KG1 (cell line): ENCODE data around the gene HUNK.
"Not testable (repeated sequence)": the region's sequence is repeated elsewhere in the genome, so short reads cannot be mapped to it uniquely, and the experiment has no call there.

Experiments used
- DNase-seq: peaks from one replicate; lab custom pipeline; 2025; lab: John Stamatoyannopoulos, UW

HUNK gene

DNA sequence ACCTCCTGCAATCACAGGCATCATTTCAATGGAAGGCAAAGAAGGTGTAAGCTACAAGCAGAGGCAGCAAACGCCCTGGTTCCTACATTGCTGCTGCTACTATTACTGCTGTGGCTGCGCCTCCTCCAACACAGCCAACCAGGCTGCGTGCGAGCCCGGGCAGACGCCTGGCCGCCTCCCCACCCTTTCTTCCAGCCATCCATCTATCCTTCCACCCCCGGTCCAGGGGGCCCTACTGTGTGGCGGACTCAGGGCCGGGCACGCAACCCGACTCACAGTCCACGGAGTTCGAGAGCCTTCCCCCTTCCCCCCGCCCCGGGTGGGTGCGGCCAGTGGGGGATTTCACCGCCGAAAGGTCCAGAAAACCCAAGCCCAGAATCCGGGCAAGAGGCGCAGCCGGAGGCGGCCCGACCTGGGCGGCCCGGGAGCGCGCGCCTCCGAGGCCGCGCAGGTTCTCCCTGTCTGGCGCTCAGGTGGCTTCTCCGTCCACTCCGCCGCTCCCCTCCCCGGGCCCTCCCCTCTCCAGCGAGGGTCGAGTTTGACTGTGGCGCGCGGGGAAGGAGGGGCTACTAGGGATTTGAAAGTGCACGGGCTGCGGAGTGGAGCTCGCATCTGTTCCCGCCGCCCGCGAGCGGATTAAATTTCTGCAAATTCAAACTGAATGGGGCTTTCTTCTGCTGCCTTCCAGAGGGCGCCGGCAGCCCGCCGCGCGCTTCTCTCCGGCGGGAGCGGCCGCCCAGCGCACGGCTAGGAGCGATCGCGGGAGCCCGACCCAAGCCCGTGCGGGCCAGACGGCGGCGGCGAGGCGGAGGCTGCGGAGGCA is at the start of gene HUNK:
Gene HUNK (plus strand): TSS at position 569 of the 823 bp plus-strand sequence. CDS start 655 bp downstream, outside the sequence.
- DNase-seq: no peak

DNA sequence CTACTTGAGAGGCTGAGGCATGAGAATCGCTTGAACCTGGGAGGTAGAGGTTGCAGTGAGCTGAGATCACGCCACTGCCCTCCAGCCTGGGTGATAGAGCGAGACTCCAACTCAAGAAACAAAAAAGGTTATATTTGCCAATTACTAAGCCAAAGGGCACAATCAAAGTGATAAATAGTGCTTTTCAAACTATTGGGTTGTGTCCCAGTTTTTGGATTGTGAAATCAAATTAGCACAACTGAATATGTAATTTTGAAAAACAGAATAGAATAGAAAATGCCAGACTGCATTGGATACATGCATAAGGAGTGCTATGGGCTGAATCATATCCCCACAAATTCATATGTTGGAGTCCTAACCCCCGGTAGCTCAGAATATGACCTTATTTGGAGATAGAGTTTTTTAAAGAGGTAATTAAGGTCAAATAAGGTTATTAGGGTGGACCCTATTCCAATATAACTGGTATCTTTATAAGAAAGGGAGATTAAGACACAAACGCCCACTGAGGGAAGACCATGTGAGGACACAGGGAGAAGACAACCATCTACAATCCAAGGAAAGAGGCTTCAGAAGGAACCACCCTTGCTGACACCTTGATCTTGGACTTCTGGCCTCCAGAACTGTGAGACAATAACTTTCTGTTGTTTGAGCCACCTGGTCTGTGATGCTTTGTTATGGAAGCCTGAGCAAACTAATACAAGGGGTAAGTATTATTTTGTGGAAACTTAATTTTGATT is 42.9 kb upstream of the HUNK start:
- no peak for DNase-seq

DNA sequence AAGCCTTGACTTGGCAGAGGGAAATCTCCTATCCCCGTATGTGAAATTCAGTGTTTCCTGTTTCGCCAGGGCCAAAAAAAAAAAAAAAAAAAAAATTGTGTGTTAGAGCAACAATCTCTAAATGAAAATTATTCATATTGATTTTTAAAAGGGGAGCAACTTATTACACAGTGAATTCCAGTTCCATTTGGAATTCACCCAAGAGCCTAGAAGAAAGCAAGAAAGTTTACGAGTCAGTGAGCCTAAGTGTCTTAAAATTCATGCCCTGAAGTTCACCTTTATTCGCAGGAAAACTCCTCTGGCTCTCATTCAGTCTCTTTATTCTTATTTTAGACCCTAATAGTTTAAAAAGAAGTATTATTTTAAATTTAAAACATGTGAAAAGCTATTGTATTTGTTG is 42.1 kb upstream of the HUNK start:
- DNase-seq: no peak

DNA sequence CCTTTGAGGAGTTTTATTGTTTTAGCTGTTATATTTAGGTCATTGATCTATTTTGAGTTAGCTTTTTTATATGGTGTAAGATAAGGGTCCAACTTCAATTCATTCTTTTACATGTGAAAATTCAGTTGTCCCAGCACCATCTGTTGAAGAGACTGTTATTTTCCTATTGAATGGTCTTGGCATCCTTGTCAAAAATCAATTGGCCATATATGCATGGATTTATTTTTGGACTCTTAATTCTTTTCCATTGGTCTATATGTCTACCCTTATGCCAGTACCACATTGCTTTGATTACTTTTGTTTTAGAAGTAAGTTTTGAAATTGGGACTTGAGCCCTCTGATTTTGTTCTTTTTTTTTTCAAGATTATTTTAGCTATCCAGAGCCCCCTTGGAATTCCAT is 35.8 kb upstream of the HUNK start:
- no peak for DNase-seq

DNA sequence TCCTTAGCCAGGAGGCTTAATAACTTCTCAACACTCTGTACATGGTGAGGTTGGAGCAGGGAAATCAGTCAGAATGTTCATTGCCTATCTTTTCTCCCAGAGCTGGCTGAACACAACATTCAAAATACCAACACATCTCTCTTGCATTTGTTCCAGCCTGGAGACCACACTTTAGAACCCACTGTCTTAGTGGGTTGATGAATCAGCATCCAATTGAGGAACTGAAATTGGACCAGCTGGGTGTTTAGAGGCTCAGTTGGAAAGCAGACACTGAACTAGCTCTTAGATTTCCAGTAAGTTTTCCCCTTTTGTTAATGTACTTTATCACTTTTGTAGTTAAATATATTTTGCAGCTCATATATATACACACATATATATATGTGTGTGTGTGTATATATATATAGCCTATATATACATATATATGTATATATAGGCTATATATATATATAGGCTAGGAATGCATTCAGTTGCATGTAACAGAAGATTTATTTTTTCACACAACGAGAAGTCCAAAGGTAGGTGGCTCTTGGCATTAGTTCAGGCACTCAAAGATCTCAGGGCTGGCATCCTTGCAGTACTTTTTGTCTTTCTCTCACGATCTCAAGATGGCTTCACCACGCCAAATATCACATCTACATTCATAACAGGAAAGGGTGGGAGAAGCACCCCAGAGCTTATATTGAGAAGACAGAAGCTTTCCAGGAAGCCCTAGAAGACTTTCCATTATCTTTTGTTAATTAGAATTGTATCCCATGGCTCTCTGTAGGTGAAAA is 35.0 kb upstream of the HUNK start:
- no peak for DNase-seq

DNA sequence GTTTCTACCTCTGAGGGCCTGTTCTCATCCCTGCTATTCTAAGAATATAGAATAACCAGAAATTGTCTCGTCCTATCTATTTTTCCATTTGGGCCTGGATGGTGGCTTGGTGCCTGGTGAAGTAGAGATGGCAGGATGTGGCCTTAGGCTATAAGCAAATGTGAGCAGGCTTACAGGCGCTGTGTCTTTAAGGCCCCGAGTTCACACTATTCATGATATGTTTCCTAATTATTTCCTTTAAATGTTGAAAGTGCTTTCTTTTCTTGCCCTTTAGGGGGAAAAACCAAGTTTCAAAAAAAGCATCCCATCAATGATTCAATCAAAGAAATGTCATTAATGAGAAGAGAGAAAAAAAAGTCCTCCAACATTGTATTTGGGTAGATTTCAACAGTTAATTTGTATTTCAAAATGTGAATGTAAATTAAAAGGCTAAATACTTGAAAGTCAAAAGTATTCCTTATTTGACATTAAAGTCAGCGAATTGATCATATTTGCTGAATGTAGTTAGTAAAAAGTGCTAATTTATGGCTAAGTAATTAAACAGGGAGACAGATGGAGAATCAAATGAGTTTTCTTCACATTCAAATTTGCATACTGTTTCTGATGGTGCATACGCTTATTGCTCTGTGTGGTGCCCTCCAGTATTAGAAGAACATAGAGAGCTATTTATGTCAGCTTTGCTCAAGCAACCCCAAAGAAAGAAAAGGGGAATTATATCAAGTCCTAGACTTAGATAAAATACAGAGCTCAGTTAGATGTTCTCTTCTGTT is 34.0 kb upstream of the HUNK start:
- no peak for DNase-seq

DNA sequence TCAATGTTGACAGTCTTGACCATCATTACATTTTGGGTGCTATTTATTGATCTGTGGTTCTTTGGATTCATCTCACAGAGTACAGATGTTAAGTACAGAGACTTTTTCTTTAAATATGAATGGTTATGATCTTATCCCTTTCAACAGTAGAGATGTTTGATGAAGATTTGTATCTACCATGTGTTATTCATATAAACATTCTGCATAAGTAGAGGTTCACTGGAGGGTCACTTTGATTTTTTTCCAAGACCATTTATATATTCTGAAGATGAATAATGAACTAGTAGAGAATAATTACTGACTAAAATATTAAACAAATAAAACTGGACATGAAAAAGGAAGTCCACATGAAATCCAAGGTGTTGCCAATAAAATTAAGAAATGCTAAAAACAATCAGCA is 28.6 kb upstream of the HUNK start:
- DNase-seq: no peak

DNA sequence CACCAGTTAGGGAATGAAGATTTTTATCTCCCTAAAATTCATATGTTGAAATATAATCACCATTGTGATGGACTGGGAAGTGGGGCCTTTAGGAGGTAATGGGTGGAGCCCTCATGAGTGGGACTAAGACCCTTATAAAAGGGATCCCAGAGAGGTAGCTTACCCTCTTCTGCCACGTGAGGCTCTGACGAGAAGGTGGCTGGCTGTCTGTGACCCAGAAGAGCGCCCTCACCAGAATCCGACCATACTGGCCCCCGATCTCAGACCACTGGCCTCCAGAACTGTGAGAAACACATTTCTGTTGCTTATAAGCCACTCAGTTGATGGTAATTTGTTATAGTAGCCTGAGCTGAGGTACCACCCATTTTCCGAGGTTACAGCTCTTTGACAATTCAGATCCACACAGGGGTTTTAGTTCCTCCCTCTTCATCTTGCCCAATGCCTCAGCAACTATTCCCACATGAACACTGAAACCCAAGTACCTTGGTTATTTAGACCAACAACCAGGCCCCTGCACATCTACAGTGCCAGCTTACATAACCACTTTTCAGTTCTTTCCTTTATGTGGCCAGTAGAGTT is 27.6 kb upstream of the HUNK start:
- no peak for DNase-seq

DNA sequence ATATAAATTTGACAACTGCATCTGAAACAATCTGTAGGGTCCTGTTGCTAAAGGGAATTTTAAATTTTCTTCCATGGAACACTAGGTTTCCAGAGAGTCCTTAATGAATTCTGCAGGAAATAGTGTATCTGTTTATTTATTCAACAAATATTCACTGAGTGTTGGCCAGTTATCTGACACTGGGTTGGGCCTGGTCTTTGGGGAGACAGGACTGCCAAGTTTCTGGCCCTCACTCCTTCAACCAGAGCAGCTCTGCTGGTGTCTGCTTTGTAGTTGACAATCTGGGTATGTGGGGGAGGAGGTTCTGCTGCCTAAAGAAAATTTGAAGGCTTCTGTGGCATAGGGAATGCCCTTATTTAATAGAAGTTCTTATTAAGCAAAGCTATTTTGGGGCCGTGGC is 26.1 kb upstream of the HUNK start:
- no peak for DNase-seq

DNA sequence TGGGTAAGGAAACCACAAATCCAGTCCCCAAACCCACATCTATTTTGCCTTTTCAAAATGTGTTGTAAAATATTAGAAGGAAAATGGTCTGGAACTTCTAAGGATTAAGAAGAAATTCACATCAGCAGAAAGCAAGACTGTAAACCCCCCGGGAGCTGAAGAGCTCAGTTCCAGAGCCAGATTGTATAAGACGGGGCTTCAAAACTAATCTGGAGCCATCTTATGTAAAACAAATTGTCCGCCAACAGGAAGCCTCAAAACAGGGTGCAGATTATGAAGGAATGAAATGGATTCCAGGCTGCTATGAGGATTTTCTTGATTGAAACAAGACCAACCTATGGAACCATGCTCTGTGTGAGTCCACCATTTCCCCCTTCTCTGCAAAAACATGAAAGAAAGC is 25.1 kb upstream of the HUNK start:
- no peak for DNase-seq

DNA sequence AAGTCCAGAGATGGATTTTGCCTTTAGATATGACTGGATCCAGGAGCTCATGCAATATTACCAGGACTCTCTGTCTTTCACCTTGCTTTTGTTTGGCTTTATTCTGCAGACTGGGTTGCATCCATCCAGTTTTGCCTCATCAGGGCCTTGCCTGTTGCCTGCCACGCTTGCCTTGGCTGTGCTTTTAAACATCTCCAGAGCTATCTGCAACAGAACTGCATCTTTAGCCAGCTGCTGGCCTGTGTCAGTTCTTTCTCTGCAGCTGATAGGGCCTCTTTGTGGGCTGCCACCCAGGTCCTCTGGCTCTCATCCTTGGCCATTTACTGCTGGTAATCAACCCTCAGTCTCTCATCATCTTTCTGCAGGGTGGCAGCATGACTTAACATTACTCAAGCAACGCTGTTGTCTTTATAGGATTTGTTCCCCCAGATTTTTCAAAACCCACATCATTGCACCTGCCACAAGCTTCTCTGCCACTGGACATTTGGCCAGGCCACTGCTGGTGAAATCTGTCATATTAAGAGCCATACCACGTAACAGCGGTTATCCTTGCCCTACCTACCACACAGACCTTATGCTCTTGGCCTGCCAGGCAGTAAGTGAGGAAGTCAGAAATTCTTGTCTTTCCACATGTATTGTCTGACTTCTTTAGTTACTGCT is 24.4 kb upstream of the HUNK start:
- no peak for DNase-seq

DNA sequence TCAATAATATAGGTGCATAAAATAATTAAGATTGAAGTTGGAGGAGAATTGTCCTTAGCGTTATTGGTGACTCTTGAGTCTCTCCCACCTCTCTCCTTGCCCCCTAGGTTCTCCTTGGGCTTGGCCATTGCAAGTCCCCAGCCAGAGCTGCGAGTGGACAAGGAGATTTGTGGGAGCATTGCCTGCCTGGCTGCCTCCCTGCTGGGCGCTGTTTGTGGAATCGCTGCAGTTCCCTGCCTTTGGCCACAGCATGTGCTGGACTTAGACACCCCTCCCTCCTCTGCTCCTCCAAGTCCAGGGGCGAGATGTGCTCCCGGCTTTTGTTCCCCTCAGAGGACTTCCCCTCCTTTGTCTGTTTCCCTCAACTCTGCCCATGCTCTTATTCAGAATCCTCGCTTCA is 21.9 kb upstream of the HUNK start:
- DNase-seq: no peak

DNA sequence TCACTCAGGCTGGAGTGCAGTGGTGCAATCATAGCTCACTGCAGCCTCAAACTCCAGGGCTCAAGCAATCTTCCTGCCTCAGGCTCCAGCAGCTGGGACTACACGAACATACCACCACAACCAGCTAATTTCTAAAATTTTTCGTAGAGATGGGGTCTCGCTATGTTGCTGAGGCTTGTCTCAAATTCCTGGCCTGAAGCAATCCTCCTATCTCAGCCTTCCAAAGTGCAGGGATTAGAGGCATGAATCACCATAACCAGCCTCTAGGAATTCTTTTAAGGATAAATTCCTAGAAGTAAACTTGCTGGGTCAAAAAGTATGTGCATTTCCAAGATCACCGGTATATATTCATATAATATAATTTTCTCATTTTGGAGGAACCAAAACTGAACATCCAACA is 17.6 kb upstream of the HUNK start:
- DNase-seq: no peak

DNA sequence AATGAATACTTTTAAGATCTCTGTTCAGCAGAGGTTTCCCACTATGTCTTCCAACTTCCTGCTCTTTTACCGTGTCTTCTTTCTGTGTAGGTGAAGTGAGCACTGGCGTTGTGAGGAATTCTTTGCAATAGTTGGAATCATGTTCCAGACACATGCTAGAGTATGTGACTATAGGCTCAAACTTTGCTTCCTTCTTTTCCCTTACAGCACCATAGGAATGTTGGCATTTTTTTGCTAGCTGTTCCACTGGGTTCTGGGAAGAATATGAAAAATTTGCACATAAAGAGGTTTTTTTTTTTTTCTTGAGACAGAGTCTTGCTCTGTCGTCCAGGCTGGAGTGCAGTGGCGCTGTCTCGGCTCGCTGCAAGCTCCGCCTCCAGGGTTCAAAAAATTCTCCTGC is 15.7 kb upstream of the HUNK start:
- no peak for DNase-seq

DNA sequence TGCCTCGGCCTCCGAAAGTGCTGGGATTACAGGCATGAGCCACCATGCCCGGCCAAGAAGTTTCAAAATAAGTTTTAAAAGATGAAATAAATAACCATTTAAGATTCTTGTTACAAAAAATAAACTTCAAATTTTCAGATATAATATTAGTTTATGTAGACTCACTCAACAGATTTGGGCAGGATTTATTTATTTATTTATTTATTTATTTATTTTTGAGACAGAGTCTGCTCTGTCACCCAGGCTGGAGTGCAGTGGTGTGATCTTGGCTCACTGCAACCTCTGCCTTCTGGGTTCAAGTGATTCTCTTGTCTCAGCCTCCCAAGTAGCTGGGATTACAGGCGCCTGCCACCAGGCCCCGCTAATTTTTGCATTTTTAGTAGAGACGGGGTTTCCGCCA is 15.2 kb upstream of the HUNK start:
- not testable (repeated sequence) for DNase-seq

DNA sequence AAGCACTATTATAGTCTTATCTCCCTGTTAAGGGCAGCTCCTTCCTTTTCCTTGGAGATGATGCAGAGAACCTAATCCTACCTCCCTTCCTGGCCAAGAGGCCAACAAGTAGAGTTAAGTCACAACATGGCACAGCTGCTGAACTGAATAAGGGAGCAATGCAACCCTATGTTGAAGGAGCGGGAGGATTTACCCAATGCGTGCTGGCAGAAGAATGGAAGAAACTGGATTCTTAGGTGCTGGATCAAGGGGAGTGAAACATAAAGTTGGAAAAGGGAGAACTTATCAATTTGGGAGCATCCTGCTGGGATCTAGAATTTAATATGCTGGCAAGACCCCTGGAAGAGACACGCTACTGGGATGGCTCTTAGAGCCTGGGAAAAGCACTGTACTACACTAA is 12.0 kb upstream of the HUNK start:
- DNase-seq: no peak

DNA sequence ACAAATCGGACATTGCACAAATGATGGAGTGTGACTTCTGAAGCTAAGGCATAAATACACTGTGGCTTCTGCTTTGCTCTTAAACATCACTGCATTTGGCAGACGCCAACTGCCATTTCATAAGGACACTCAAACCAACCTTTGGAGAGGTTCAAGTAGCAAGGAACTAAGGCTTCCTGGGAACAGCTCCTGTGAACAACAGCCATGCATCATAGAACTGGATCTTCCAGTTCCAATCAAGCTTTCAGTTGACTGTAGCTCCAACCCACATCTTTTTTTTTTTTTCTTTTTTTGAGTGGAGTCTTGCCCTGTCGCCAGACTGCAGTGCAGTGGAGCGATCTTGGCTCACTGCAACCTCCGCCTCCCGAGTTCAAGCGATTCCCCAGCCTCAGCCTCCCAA is 10.7 kb upstream of the HUNK start:
- DNase-seq: no peak

DNA sequence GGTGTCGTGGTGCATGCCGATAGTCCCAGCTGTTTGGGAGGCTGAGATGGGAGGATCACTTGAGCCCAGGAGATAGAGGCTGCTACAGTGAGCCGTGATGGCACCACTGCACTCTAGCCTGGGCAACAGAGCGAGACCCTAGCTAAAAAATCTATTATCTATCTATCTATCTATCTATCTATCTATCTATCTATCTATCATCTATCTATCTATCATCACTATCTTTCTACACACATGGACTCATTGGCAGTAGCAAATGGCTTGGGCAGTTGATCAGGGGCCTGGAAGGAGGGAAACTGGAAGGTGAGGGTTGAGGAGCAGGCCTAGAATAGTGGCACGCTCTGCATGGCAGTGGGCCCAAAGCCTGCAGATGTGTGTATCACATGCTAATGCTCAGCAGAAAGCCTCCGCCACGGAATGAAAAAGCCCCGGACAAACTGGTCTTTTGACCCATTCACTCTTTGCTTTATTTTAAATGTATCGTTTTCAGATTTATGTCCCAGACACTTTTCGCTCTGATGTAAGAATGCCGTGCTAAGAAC is 7.3 kb upstream of the HUNK start:
- no peak for DNase-seq

DNA sequence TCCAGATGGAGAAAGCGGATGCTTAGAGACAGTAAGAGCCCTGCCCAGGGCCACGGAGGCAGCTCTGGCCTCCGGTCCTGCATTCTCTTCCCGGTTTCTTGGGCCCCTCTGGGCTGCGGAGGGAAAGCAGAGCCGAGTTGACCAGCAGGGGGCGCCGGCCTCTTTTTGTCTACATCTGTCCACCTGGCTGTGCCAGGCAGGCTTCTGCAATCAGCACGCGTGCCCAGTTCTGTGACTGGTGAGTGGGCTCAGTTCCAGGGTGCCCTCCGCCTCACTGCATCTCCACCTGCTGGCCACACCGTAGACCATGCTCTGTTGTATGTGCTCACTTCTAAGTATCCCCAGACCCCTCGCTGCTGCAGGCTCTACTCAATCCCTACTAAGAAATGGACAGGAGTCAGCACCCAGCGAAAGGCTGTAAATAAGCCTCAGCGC is 6.7 kb upstream of the HUNK start:
- peak; percentile 9 for DNase-seq

DNA sequence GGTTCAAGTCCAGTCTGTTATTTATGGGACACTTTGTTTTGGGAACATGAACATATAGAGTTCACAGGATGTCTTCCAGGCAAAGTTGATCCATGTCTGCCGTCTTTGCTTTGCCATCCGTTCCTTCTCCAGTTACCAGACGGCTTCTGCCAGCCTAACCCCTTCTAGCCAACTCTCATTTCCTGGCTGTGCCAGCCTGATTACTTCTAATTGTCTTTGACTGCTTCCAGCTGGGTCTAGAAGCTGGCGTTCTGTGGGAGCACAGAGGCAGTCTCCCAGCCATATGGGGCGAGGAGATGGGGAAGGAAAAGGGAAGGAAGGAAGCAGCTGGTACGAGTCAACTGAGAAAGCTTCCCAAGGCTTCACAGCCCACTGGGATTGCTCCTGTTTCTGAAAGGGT is 3.1 kb upstream of the HUNK start:
- no peak for DNase-seq
